Stimulated activated CD8-positive, alpha-beta memory T cell treated with anti-CD3 and anti-CD28 coated beads, Interleukin-7, amount 100 ng/mL, for 4 hours (primary cell): Measurements from ENCODE around the gene MARS1.

ENCODE experiments used
- DNase-seq, 2 donors: peaks; one replicate each; pipeline ENCODE4 v3.0.0-alpha.2; 2020; ENCODE audit warnings: low read depth in 2 of 2

The MARS1 gene

DNA sequence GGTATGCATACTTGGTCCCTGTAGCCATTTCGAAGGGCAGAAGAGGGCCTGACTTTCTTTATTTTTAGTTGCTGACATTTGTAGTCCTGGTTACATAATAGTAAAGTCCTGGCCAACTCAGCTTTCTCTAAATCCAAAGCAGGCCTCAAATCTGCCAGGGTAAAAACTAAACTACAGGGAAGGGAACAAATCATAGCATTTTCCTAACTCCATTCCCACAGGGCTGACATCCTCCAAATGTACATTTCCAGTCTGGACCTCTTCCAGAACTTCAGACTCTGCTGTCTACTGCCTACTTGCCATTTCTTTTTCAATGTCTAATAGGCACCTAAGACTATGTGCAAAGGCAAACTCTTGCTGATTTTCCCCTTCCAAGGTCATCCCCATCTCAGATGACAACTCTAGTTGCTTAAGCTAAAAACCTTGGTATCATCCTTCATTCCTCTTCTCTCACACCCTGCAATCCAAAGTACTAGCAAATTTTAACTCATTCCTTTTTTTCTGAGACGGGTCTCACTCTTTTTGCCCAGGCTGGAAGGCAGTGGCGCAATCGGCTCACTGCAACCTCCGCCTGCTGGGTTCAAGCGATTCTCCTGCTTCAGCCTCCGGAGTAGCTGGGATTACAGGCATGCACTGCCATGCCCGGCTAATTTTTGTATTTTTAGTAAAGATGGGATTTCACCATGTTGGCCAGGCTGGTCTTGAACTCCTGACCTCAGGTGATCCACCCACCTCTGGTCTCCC lies 30.5 kb downstream of the MARS1 start:
- DNase-seq, result no peak

DNA sequence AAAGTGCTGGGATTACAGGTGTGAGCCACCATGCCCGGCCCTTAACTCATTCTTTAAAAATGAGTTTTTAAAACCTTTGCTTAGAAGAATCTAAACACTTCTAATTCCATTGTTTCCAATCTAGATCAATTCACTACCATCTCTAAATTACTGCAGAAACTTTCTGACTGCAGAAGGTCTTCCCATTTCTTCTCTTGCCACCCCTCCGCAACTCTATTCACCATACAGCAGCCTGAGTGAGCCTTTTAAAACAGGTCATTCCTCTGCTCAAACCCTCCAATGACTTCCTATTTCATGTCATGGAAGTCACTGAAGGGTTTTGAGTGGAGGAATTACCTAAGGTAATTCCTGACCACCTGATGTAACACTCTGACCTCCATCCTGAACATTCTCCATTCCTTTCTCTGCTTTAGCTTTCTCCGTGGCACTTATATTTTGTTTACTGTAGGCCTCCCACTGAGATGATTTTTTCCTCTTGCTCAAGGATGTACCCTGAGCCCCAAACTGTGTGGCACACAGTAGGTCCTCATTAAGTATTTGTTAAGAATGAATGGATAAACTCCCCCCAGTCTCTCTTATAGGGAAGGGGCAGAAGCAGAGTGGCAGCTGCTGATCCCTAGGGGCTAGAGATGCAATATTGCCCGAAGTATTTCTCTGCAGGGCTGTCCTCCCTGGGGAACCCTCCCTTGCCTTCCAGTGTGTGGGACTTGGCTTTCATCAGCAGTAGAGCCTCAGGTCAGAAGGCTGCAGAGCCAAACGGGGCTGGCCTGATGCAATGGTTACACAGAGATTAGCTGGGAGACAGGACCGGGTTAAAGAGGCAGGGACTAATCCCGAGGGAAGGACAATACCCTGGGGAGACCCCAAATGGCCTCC lies 31.3 kb downstream of the MARS1 start:
- no peak for DNase-seq

- DNase-seq, result no peak
Measured at GRCh38 chr12:57519796-57520052, 31.9 kb downstream of the MARS1 start.

DNA sequence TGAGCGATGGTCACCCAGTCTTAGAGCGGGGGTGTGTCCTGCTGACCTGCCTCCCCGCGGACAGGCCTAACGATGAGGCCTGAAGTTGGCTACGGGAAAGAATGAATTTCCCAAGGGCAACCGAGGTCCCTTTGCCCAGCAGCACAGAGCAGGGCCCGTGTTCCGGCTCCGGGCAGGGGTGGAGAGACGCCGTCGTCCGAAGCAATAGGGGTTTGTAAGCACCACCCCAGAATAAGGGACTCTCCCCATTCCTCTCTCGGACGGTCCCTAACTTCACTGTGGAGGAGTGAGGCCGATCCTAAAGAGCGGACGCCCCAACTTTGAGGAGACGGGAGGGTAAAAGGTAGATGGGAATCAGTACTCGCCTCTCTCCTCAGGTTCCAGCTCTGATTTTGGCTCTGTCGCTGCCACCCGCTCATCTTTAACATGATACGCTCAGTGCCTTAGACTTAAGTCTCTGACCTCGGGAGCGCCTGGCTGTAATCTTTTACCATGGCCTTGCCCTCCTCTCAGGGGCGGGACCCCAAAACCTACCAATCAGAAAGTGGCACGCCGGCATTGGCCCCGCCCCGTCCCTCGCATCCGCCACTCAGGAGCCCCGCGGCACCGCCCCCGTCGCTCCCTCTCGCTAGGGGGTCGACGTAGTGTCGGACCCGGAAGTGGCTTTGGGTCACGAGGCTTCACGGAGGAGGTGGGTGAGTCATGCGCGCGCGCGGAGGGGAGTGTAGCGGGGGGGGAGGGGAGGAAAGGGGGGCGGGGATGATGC lies 32.4 kb downstream of the MARS1 start, which contains the start of gene DDIT3:
DDIT3 (minus strand) TSS at position 462 of the 766 bp plus-strand sequence. CDS start 3,108 bp downstream, outside the sequence.
- peak; percentile 99 to 100 for DNase-seq

GRCh38 chr12:57521525-57522010 lies 33.7 kb downstream of the MARS1 start:
- DNase-seq, result no peak

DNA sequence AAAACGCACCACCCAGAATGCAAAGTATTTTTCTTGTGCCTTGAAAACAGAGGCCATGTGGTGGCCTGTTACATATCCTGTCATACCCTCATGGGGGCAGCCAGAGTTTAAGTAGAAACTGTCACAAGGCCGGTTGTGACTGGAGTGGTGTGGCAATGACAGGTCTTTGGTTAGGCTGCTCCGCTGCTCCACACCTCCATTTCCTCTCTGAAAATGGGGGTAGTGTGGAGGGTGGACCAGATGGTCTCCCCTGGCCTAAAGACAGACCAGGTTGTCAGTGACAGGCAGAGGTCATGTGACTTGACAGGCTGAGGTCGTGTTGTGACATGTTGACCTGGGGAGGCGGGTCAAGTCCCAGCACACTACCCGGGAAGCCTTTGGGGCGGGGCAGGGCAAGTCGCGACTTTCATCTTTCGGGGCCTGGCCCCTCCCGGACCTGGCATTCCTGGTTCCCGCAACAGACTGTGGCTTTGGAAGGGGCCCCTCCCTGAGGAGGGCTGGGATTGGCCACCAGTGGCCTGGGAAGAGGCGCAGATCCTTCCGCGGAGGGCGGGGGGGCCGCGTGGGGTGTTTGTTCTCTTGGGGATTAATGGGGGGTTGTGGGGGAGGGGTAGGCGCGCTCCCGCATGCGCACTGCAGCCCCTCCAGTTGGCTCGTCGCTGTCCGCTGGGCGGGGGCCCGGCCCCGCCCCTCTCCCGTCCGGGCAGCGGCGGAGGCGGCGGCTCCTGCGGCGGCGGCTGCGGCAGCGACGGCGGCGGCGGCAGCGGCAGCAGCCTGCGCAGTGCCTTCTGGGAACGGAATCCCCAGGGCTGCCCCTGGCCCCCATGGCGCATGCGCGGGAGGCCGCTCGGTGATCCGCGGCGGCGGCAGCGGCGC lies 34.4 kb downstream of the MARS1 start, which contains the start of gene MBD6:
MBD6 (plus strand) TSS at position 814 of the 876 bp plus-strand sequence. CDS start 1,480 bp downstream, outside the sequence.
- peak; percentile 75 to 88 for DNase-seq

DNA sequence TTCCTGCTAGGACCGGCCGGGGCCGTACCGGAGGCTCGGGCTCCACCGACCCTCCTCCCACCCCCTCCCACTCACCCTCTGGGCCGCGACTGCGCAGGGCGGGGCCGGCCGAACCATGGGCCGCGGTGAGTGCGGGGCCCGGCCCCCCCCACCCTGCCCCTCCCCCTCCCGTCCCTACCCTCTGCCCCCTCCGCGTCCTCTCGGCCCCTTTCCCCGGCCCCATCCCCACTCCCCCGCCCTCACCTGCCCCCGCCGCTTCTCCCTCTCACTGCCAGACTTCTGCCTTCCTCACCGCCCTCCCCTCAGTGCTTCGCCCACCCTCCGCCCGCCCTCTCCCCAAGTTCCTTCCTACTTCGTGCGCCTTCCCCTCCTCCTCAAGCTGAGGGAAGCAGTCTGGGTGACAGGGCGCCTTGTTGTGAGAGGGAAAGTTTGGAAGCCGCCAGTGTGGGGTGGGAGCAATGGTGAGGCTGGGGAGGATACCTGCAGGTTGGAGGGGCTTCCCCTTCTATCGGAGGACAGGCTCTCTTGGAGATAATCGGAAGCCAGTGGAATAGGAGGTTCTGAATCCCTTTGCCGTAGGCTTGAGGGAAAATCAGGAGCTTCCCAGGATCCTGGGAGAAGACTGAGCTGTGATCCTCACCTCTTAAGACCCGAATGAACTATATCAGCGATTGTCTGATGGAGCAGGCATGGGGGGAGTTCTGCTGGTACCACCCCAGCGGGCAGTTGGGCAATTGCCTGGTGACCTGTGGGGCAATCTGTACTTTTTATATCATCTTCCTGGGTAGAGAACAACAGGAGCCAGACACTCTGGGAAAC lies 35.2 kb downstream of the MARS1 start:
- peak in 1 of 2 donors; percentile 28 for DNase-seq

- DNase-seq, result no peak
Measured at GRCh38 chr12:57523706-57524614, 36.1 kb downstream of the MARS1 start.

- DNase-seq, result no peak
Measured at GRCh38 chr12:57524814-57525614, 37.1 kb downstream of the MARS1 start.

- no peak for DNase-seq
Measured at GRCh38 chr12:57525615-57526383, 37.9 kb downstream of the MARS1 start.

DNA sequence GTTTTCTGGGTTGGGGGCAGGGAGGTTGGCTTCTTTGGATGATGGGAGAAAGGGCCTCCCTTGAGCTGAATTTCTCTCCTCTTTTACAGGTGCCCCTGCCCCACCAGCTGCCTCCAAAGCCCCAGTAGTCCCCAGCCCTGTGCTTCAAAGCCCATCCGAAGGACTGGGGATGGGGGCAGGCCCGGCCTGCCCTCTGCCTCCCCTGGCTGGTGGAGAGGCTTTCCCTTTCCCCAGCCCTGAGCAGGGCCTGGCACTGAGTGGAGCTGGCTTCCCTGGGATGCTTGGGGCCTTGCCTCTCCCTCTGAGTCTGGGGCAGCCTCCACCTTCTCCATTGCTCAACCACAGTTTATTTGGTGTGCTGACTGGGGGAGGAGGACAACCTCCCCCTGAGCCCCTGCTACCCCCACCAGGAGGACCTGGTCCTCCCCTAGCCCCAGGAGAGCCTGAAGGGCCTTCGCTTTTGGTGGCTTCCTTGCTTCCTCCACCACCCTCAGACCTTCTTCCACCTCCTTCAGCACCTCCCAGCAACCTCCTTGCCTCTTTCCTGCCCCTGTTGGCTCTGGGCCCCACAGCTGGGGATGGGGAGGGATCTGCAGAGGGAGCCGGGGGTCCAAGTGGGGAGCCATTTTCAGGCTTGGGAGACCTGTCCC lies 38.7 kb downstream of the MARS1 start:
- no peak for DNase-seq

DNA sequence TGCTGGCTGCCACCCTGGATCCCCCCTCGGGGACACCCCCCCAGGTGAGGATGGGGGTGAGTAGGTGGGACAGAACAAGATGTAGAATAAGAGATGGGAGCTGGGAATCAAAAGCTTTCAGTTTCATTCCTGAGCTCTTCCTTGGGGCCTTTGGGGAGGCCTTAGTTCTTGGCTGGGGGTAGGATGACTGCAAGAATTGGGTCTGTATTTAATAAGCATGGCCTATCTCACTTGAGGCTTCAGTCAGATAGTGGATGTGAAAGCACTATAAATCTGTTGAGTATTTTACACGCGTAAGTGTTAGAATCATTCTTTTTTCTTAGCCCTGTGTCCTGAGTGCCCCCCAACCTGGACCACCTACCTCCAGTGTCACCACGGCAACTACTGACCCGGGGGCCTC lies 39.3 kb downstream of the MARS1 start:
- no peak for DNase-seq

DNA sequence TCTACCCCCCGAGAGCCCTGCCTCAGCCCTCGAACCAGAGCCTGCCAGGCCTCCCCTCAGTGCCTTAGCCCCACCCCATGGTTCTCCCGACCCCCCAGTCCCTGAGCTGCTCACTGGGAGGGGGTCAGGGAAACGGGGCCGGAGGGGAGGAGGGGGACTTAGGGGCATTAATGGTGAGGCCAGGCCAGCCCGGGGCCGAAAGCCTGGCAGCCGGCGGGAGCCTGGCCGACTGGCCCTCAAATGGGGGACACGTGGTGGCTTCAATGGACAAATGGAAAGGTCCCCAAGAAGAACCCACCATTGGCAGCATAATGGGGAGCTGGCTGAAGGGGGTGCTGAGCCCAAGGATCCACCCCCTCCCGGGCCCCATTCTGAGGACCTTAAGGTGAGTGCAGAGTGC lies 40.3 kb downstream of the MARS1 start:
- no peak for DNase-seq

- DNase-seq, result no peak
Measured at GRCh38 chr12:57528831-57529555, 41.1 kb downstream of the MARS1 start.

DNA sequence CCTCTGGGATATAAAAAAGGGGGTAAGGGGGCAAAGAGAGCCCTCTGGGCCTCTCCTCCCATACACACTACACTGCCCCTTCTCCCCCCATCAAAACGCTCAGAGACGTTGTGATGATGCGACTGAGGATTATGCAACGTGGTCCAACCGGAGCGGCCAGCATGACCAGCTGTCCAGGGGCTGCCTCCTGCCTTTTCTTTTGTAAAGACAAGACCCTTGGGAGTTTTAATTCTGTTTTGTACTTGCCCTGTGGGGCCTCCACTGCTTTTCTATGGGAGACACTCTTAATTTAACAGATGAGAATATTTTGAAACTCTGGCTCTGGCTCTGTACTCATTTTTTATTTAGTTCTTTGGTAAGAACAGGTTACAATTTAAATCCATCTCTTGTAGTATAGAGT lies 42.0 kb downstream of the MARS1 start:
- no peak for DNase-seq

GRCh38 chr12:57530396-57531142 lies 42.7 kb downstream of the MARS1 start:
- no peak for DNase-seq
